Activated T-helper 2 cell treated with anti-CD3 and anti-CD28 coated beads, Interferon-gamma antibody, Interleukin-2, Interleukin-4, amounts not matched to agents 10 μg/mL and 5 μg/mL and 100 μg/mL, durations not matched to agents 14 hours and 24 hours and 36 hours (primary cell): ENCODE data around the gene MCM9. TPM values are rescaled to one million over a fixed set of nuclear protein-coding genes. Genes with fewer than 3 reads are reported as not detected.
A peak's percentile ranks its signal among the peaks of the same experiment; 100 is the strongest.
"Not testable (repeated sequence)": the region's sequence is repeated elsewhere in the genome, so short reads cannot be mapped to it uniquely, and the experiment has no call there.

Experiments
- DNase-seq: peaks from one replicate; pipeline ENCODE4 v3.0.0; 2021; ENCODE audit warnings: low spot score
- H3K27ac Mint-ChIP-seq: one replicate; pipeline ENCODE4 v1.8.0; 2021; ENCODE audit warnings: mixed read lengths
- H3K27me3 Mint-ChIP-seq: one replicate; pipeline ENCODE4 v1.8.0; 2021; ENCODE audit warnings: low read depth, mixed read lengths
- H3K36me3 Mint-ChIP-seq: one replicate; pipeline ENCODE4 v1.8.0; 2021; ENCODE audit warnings: low read depth, mixed read lengths
- H3K4me1 Mint-ChIP-seq: one replicate; pipeline ENCODE4 v1.8.0; 2021; ENCODE audit warnings: low read depth, mixed read lengths
- H3K4me3 Mint-ChIP-seq: one replicate; pipeline ENCODE4 v1.8.0; 2021; ENCODE audit warnings: low read depth, mild to moderate bottlenecking, moderate library complexity, mixed read lengths
- H3K9me3 Mint-ChIP-seq: one replicate; pipeline ENCODE4 v1.8.0; 2021; ENCODE audit warnings: mixed read lengths
- intact Hi-C: fragments of 100-400 bp; cut with micrococcal nuclease; formaldehyde crosslinking; loops from one replicate; pipeline ENCODE4 v1.15.1; 2023
- total RNA-seq: library from RNA; stranded (reverse); gene quantifications from 2 replicates; pipeline ENCODE4 v1.2.3, GENCODE V29; 2022

MCM9 gene
- total RNA-seq, 1 donor from 2014 or later = 18.6 TPM

DNA sequence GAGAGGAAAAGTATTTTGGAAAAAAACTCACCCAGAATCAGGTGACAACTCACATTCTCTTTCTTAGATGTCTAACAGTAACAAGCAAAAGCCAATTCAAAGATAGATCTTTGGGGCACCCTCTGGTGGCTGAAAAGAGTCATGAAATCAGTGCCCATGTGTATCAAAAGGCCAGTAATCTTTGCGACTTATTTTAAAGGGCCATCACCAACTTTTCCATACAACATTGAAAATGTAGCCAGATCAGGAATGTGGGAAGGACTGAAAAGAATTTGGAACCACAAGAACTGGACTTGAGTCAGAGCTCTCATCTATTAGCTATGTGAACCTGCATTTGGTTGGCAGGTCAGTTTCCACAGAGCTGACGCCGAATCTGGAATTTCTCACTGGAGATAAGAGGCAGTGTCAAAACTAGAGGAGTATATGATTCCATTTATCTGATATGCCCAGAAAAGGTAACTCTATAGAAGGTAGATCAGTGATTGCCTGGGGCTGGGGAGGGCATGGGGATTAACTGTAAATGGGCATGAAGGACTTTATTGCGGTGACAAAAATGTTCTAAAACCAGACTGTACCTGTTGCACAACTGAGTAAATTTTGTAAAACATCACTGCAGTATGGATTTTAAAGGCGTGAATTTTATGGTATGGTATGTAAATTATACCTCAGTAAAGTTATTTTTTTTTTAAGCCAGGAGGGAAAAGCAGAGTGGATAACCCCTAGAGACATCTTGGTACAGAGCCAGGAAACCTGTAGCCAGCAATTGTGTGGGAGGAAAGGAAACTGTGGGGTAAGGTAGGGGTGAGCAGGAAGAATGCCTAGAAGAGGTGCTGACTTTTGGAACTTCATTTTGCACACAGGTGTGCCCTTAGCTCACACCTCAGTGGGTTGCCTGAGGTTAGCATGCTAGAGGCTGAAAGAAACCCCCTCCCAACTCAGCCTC lies 158.1 kb downstream of the MCM9 start:
- Mint-ChIP-seq H3K4me3 (no peak overlapping the region), H3K27me3 (peaks cover 2% of the 10 kb centered on the region)
- DNase-seq = peak; percentile 56

GRCh38 chr6:118775381-118775780 lies 159.6 kb downstream of the MCM9 start:
- Mint-ChIP-seq H3K9me3 (no peaks in the 10 kb centered on the region), H3K4me1 (peaks cover 13% of the 10 kb centered on the region), H3K4me3 (no peak overlapping the region), H3K36me3 (no peaks in the 10 kb centered on the region), H3K27me3 (peaks cover 2% of the 10 kb centered on the region), H3K27ac (no peak overlapping the region)
- intact Hi-C loops = loop anchor here (5.0 kb wide), 1 partner anchor 143 kb away; no protein-coding TSS in a partner anchor
- no peak for DNase-seq

More for the DNA sequence above, 158.1 kb downstream of the MCM9 start:
- Mint-ChIP-seq H3K36me3 (no peaks in the 10 kb centered on the region), H3K4me1 (peaks cover 12% of the 10 kb centered on the region), H3K9me3 (no peaks in the 10 kb centered on the region), H3K27ac (no peak overlapping the region)
- intact Hi-C loops = loop anchor here (1.0 to 5.0 kb wide), 5 partner anchors 67 to 494 kb away; partner anchors contain the start of gene CEP85L

DNA sequence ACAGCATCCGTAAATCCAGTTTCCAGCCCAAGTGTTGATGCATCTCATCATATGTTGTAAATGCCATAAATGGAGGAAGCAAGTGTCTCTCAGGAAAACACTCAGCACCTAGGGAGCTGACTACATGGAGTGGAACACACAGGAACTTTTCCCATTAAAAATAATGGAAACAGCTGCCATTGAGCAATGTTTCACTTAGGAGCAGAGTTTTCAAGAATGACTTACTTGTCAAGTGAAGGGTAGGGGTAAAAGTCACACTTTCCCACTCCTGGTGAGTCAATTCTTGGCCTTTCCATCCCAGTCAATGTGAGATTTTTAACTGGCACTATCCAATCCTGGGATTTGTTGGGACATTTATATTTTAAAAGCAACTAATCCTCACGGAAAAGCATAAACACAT lies 160.4 kb downstream of the MCM9 start:
- intact Hi-C loops = no loop called here
- H3K27me3 Mint-ChIP-seq = peaks cover 2% of the 10 kb centered on the region
- no peak overlapping the region for H3K4me3 Mint-ChIP-seq
- H3K36me3 Mint-ChIP-seq = no peaks in the 10 kb centered on the region
- H3K27ac Mint-ChIP-seq = no peak overlapping the region
- DNase-seq = no peak
- H3K9me3 Mint-ChIP-seq = no peaks in the 10 kb centered on the region
- peaks cover 18% of the 10 kb centered on the region for H3K4me1 Mint-ChIP-seq

- no peak for DNase-seq
- no peak overlapping the region for H3K4me3 Mint-ChIP-seq
- intact Hi-C loops = no loop called here
- H3K9me3 Mint-ChIP-seq = no peaks in the 10 kb centered on the region
- no peak overlapping the region for H3K27ac Mint-ChIP-seq
- H3K27me3 Mint-ChIP-seq = no peaks in the 10 kb centered on the region
- H3K4me1 Mint-ChIP-seq = peaks cover 30% of the 10 kb centered on the region
- no peaks in the 10 kb centered on the region for H3K36me3 Mint-ChIP-seq
These were observed 162.1 kb downstream of the MCM9 start for GRCh38 chr6:118772886-118773285.

GRCh38 chr6:118771253-118771652 lies 163.7 kb downstream of the MCM9 start:
- H3K27ac Mint-ChIP-seq = no peak overlapping the region
- no peaks in the 10 kb centered on the region for H3K27me3 Mint-ChIP-seq
- no peaks in the 10 kb centered on the region for H3K9me3 Mint-ChIP-seq
- DNase-seq = no peak
- intact Hi-C loops = no loop called here
- peaks cover 20% of the 10 kb centered on the region for H3K4me1 Mint-ChIP-seq
- no peak overlapping the region for H3K4me3 Mint-ChIP-seq
- H3K36me3 Mint-ChIP-seq = no peaks in the 10 kb centered on the region

DNA sequence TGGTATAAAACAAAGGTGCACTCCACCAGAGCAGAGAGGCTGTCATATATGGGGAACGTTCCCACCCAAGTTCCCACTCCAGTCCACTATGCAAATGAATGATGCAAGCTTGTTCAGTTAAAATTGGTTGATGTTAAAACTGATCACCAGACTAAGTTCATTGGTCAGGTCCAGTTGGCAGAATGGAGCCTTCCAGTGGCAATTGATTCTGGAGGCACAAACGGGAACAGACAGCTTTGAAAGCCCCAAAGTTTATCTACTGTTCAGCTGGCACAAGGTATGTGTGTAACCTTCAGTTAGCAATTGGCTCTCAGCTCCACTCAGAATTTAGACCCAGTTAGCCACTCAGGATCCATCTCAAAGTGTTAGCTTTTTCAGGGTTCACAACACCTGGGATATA lies 164.1 kb downstream of the MCM9 start:
- no peaks in the 10 kb centered on the region for H3K27me3 Mint-ChIP-seq
- H3K27ac Mint-ChIP-seq = no peak overlapping the region
- H3K36me3 Mint-ChIP-seq = no peaks in the 10 kb centered on the region
- H3K4me3 Mint-ChIP-seq = no peak overlapping the region
- peaks cover 20% of the 10 kb centered on the region for H3K4me1 Mint-ChIP-seq
- no peak for DNase-seq
- H3K9me3 Mint-ChIP-seq = no peaks in the 10 kb centered on the region
- intact Hi-C loops = no loop called here

GRCh38 chr6:118770112-118770788 lies 164.7 kb downstream of the MCM9 start:
- H3K36me3 Mint-ChIP-seq = no peaks in the 10 kb centered on the region
- intact Hi-C loops = no loop called here
- no peaks in the 10 kb centered on the region for H3K27me3 Mint-ChIP-seq
- no peaks in the 10 kb centered on the region for H3K9me3 Mint-ChIP-seq
- no peak overlapping the region for H3K4me3 Mint-ChIP-seq
- DNase-seq = no peak
- peaks cover 22% of the 10 kb centered on the region for H3K4me1 Mint-ChIP-seq
- no peak overlapping the region for H3K27ac Mint-ChIP-seq

- peak; percentile 14 for DNase-seq
- peaks cover 23% of the 10 kb centered on the region for H3K4me1 Mint-ChIP-seq
- H3K36me3 Mint-ChIP-seq = no peaks in the 10 kb centered on the region
- no peak overlapping the region for H3K4me3 Mint-ChIP-seq
- peak overlapping the region; percentile 65 for H3K27ac Mint-ChIP-seq
- intact Hi-C loops = loop anchor here (1.0 kb wide), 2 partner anchors 43 to 59 kb away; no protein-coding TSS in a partner anchor
- H3K27me3 Mint-ChIP-seq = no peaks in the 10 kb centered on the region
- H3K9me3 Mint-ChIP-seq = no peaks in the 10 kb centered on the region
These were observed 166.0 kb downstream of the MCM9 start for GRCh38 chr6:118768904-118769325.

DNA sequence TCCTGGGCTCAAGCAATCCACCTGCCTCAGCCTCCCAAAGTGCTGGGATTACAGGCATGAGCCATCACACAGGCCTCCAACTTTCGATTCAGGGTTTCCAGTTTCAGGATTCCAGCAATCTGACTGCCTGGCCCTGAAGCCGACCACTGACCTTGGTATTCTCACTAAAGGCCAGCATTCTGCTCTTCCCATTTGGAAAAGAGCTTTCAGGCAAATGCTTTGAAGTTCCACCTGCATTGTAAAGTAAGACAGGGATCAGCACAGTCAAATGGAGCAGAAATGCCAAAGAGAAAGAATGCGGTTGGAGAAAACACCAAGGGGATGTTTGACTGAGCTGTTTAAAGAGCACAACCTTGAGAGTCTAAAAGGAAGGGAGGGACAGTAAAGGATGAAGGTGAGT lies 166.5 kb downstream of the MCM9 start:
- intact Hi-C loops = loop anchor here (1.0 kb wide), 1 partner anchor 58 kb away; no protein-coding TSS in a partner anchor
- no peaks in the 10 kb centered on the region for H3K36me3 Mint-ChIP-seq
- no peaks in the 10 kb centered on the region for H3K9me3 Mint-ChIP-seq
- peaks cover 24% of the 10 kb centered on the region for H3K4me1 Mint-ChIP-seq
- no peak overlapping the region for H3K4me3 Mint-ChIP-seq
- DNase-seq = no peak
- H3K27ac Mint-ChIP-seq = peak overlapping the region; percentile 65
- H3K27me3 Mint-ChIP-seq = no peaks in the 10 kb centered on the region

DNA sequence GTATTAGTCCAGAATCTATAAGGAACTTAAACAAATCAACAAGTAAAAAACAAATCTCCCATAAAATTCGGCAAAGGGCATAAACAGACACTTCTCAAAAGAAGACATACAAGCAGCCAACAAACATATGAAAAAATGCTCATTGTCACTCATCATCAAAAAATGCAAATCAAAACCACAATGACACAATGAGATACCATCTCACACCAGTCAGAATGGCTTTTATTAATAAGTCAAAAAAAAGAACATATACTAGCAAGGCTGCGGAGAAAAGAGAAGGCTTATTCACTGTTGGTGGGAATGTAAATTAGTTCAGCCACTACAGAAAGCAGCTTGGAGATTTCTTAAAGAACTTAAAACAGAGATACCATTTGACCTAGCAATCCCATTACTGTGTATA lies 169.6 kb downstream of the MCM9 start:
- DNase-seq, intact Hi-C loops, H3K27ac Mint-ChIP-seq, H3K9me3 Mint-ChIP-seq, H3K36me3 Mint-ChIP-seq, H3K4me3 Mint-ChIP-seq, H3K27me3 Mint-ChIP-seq: not testable (repeated sequence)
- H3K4me1 Mint-ChIP-seq = peaks cover 24% of the 10 kb centered on the region

- H3K4me1 Mint-ChIP-seq = peaks cover 20% of the 10 kb centered on the region
- H3K9me3 Mint-ChIP-seq = no peaks in the 10 kb centered on the region
- H3K27ac Mint-ChIP-seq = no peak overlapping the region
- intact Hi-C loops = no loop called here
- H3K4me3 Mint-ChIP-seq = no peak overlapping the region
- DNase-seq = no peak
- no peaks in the 10 kb centered on the region for H3K36me3 Mint-ChIP-seq
- H3K27me3 Mint-ChIP-seq = peaks cover 4% of the 10 kb centered on the region
These were observed 170.2 kb downstream of the MCM9 start for GRCh38 chr6:118764766-118765165.
